Measurements from ENCODE around the gene KMT2D.

The KMT2D gene

DNA sequence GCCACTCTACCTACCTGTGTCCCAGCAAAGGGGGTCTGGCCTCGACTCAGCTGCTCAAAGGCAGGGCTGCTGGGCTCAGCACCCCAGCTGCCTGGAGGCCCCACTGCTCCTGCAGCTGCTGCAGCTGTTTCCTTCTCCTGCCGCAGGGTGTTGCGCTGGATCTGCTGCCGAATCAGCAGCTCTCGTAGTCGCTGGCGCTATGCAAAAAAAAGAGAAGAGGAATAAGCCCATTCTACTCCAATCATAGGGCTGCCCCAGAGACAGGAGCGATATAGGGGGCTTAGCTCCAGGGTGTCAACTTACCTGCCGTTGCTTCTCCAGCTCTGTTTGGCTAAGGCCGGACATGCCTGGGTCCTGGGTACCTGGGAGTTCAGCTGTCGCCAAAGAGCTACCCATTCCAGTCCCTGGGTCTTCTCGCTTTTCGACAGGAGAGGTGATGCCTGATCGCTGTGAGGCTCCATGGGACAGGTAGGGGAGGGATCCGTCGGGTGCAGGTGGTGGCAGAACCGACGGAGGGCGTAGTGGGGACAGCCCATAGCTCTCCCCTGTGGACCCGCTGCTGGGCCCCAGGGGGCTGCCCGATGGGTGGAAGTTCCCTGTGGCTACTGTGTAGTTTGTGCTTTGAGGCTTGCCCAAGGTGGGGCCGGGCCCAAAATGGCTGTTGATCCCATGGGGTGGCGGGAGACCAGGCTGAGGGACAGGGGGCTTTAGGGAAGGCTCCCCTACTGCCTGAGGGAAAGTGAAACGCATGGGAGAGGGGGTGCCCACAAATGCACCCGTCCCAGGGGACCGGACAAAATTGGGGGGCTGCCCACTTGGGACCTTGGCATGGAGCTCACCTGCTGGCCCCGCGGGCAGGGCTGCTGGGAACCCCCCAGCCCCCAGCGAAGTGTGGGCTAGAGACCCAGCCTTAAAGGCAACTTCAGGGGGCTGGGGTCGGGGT, 20.9 kb downstream of the KMT2D start:
- POLR2A ChIA-PET: interaction anchor here (1.2 kb wide), 1 partner anchor 10 kb away, joined by 12 read pairs; no protein-coding TSS in a partner anchor
- TF ChIP-seq, protein P1, sequence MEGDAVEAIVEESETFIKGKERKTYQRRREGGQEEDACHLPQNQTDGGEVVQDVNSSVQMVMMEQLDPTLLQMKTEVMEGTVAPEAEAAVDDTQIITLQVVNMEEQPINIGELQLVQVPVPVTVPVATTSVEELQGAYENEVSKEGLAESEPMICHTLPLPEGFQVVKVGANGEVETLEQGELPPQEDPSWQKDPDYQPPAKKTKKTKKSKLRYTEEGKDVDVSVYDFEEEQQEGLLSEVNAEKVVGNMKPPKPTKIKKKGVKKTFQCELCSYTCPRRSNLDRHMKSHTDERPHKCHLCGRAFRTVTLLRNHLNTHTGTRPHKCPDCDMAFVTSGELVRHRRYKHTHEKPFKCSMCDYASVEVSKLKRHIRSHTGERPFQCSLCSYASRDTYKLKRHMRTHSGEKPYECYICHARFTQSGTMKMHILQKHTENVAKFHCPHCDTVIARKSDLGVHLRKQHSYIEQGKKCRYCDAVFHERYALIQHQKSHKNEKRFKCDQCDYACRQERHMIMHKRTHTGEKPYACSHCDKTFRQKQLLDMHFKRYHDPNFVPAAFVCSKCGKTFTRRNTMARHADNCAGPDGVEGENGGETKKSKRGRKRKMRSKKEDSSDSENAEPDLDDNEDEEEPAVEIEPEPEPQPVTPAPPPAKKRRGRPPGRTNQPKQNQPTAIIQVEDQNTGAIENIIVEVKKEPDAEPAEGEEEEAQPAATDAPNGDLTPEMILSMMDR (IDR thresholded peaks at IDR 0.05; ENCODE audit: control extremely low read depth, extremely low read depth, low read depth, missing control alignments): no peak
- no peak for DNase-seq (ENCODE audit: extremely low spot score)
- CTCF ChIA-PET: interaction anchor here (1.7 to 12.3 kb wide), 6 partner anchors 9 to 48 kb away, joined by 4 to 203 read pairs (median 10); partner anchors contain the start of gene PRKAG1

DNA sequence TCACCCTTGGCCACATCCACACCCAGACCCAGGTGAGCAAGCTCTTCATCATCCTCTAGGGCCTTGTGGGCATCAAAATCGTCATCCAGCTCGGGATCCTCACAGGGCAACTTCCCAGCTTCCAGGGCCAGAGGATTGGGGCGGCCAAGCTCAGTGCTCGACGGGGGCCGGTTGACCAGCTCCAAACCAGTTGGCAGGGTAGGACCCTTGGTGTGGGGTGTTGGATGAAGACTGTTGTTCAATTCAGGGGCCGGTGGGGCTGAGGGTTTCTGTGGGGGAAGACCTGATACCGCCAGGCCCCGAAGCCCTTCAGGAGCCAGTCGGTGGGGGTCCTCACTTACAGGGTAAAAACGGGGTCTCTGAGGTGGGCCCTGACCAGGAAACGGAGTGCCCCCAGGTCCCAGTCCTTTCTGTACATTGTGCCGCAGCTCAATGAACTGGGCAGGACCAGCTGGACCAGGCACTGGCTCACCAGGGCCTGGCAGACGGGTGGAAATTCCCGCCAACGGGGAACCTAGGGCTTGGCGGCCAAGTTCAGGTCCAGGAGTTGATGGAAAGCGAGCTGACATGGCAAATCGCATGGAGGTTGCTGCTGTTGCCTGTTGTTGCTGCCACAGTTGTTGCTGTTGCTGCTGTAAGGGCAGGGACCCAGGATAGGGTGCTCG, 22.2 kb downstream of the KMT2D start:
- TF ChIP-seq, protein P1 (IDR thresholded peaks at IDR 0.05; ENCODE audit: control extremely low read depth, extremely low read depth, low read depth, missing control alignments): no peak
- POLR2A ChIA-PET: no interaction called here
- CTCF ChIA-PET: interaction anchor here (1.0 to 12.3 kb wide), 12 partner anchors 10 to 148 kb away, joined by 3 to 203 read pairs (median 7); partner anchors contain the start of gene PRKAG1
- no peak for DNase-seq (ENCODE audit: extremely low spot score)

DNA sequence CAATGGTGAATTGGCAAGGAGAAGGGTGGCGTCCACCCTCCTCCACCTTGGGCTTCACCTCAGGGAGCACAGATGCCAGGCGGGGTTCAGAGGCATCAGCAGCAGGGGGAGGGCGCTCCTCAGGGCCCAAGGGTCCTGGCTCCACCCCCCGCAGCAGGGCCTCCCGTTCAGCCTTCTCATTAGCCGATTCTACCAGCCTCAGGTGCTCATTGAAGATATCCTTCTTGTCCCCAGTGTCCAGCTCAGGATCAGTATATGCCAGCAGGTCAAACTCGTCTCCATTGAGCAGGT, 22.7 kb downstream of the KMT2D start:
- TF ChIP-seq, protein P1 (IDR thresholded peaks at IDR 0.05; ENCODE audit: control extremely low read depth, extremely low read depth, low read depth, missing control alignments): no peak
- CTCF ChIA-PET: interaction anchor here (1.0 to 12.3 kb wide), 11 partner anchors 10 to 184 kb away, joined by 3 to 203 read pairs (median 6); partner anchors contain the start of gene PRKAG1
- DNase-seq (ENCODE audit: extremely low spot score): no peak
- POLR2A ChIA-PET: interaction anchor here (1.5 kb wide), 1 partner anchor 93 kb away, joined by 6 read pairs; the partner anchor contains the start of gene TUBA1B

DNA sequence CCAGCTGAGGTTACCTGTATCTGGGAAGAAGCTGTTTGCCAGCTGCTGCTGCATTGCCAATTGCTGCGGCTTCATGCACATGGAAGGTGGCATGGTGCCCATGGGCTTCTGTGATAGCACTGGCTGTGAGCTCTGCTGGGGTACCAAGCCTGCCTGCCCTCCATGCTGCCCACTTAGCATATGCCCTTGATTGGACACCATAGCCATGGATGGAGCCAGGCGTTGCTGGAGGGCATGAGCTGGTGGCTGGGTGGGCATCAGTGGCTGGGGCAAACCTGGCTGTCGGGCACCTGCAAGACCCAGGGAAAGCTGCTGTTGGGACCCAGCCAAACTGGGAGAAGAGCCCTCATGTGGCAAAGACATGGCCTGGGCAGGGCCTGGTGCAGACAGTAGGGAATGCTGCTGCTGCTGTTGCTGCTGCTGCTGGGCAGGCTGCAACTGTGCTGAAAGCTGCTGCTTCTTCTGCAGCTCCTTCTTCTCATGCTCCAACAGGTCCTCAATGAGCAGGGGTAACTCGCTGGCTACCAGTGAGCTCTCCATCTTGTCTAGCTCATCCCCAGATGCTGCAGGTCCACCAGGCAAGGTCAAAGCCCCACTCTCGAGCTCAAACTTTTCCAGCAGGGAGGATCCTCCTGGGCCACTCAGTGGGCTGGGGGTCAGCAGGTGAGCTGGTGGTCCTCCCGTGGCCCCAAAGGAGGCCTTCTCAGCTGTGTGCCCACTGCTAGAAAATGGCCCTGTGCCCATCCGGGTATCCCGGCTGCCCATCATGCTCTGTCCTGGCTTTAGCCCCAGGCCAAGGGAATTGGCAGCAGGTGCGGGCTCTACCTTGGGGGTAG, 23.3 kb downstream of the KMT2D start:
- CTCF ChIA-PET: interaction anchor here (0.9 to 18.9 kb wide), 12 partner anchors 3 to 183 kb away, joined by 3 to 203 read pairs (median 8); no protein-coding TSS in a partner anchor
- DNase-seq (ENCODE audit: extremely low spot score): no peak
- POLR2A ChIA-PET: interaction anchor here (0.7 to 1.5 kb wide), 2 partner anchors 22 to 94 kb away, joined by 3 to 6 read pairs; partner anchors contain the start of gene TUBA1B
- TF ChIP-seq, protein P1 (IDR thresholded peaks at IDR 0.05; ENCODE audit: control extremely low read depth, extremely low read depth, low read depth, missing control alignments): no peak

DNA sequence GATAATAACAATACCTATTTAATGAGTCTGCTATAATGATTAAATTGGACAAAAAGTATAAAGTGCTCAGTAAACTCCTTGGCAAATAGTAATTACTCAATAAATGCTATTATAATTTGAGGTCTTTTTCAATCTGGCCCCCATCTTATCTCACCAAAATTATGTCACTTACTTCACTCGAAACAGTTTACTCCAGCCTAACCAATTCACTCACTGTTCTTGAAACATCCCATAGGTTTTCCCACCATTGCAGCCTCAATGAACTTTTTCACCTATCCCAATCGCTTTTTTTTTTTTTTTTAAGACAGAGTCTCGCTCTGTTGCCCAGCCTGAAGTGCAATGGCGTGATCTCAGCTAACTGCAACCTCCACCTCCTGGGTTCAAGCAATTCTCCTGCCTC, 24.6 kb downstream of the KMT2D start:
- TF ChIP-seq, protein P1 (IDR thresholded peaks at IDR 0.05; ENCODE audit: control extremely low read depth, extremely low read depth, low read depth, missing control alignments): no peak
- ChIA-PET CTCF (interaction anchor here (1.2 to 18.9 kb wide), 5 partner anchors 5 to 52 kb away, joined by 4 to 203 read pairs (median 25); no protein-coding TSS in a partner anchor), POLR2A (no interaction called here)
- no peak for DNase-seq (ENCODE audit: extremely low spot score)

Data from GM10248 (cell line).